Measurements from ENCODE around the gene PRSS22. TPM values are rescaled to one million over a fixed set of nuclear protein-coding genes. Genes with fewer than 3 reads are reported as not detected.

Gene PRSS22
- total and polyA plus RNA-seq, 2 donors from 2014 or later = 11.0 to 30.8 TPM

GRCh38 chr16:2905241-2905987, 47.4 kb upstream of the PRSS22 start:
- no peak for FAIRE-seq
- peak; percentile 97 to 100 (median 97) for DNase-seq
- intact Hi-C loops (cut with DNase I) = no loop called here
- no peaks in the 10 kb centered on the region for H3K27me3 ChIP-seq (ENCODE audit: control insufficient read depth, insufficient read depth, low read length)
- no peaks in the 10 kb centered on the region for H3K36me3 ChIP-seq (ENCODE audit: control insufficient read depth in 2 of 3, insufficient read depth in 3 of 3, low read length in 3 of 3)
- peak overlapping the region; percentile 88 to 94 for H3K27ac ChIP-seq (ENCODE audit: low read depth in 2 of 2, low read length in 2 of 2)
- H3K9ac ChIP-seq (ENCODE audit: low read length in 3 of 3) = peak overlapping the region in 2 of 3 donors; percentile 90 to 91
- H3K9me3 ChIP-seq (ENCODE audit: control insufficient read depth in 2 of 3, insufficient read depth in 1 of 3, low read length in 3 of 3) = no peaks in the 10 kb centered on the region
- TF ChIP-seq, protein P1, sequence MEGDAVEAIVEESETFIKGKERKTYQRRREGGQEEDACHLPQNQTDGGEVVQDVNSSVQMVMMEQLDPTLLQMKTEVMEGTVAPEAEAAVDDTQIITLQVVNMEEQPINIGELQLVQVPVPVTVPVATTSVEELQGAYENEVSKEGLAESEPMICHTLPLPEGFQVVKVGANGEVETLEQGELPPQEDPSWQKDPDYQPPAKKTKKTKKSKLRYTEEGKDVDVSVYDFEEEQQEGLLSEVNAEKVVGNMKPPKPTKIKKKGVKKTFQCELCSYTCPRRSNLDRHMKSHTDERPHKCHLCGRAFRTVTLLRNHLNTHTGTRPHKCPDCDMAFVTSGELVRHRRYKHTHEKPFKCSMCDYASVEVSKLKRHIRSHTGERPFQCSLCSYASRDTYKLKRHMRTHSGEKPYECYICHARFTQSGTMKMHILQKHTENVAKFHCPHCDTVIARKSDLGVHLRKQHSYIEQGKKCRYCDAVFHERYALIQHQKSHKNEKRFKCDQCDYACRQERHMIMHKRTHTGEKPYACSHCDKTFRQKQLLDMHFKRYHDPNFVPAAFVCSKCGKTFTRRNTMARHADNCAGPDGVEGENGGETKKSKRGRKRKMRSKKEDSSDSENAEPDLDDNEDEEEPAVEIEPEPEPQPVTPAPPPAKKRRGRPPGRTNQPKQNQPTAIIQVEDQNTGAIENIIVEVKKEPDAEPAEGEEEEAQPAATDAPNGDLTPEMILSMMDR (IDR thresholded peaks at IDR 0.05; ENCODE audit: borderline replicate concordance, extremely low read depth, insufficient read depth) = no peak
- peak overlapping the region; percentile 78 to 82 (median 80) for H3K4me3 ChIP-seq (ENCODE audit: low read length in 3 of 3)
- H3K4me1 ChIP-seq (ENCODE audit: control insufficient read depth in 2 of 3, insufficient read depth in 2 of 3, low read depth in 1 of 3, low read length in 3 of 3) = peaks cover 3 to 4% (median 4%) of the 10 kb centered on the region in 3 donors

DNA sequence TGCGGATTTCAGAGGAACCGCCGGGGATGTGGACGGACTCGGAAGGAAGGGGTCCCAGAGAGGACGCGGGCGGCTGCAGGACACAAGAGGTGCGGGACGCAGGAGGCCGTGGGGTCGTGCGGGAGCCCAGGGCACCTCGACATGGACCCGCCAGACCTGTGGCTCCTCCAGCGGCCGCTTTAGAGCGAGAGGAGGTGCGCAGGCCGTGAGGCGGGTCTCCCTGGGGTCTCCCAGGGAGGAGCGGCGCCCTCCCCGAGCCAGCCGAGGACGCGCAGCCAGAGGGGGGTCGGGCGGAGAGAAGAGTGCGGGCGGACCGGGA, 46.9 kb upstream of the PRSS22 start:
- peaks cover 3 to 4% (median 4%) of the 10 kb centered on the region in 3 donors for H3K4me1 ChIP-seq (ENCODE audit: control insufficient read depth in 2 of 3, insufficient read depth in 2 of 3, low read depth in 1 of 3, low read length in 3 of 3)
- intact Hi-C loops (cut with DNase I) = no loop called here
- H3K9ac ChIP-seq (ENCODE audit: low read length in 3 of 3) = peak overlapping the region; percentile 51 to 91 (median 90)
- H3K27me3 ChIP-seq (ENCODE audit: control insufficient read depth, insufficient read depth, low read length) = no peaks in the 10 kb centered on the region
- H3K27ac ChIP-seq (ENCODE audit: low read depth in 2 of 2, low read length in 2 of 2) = peak overlapping the region; percentile 88 to 94
- H3K9me3 ChIP-seq (ENCODE audit: control insufficient read depth in 2 of 3, insufficient read depth in 1 of 3, low read length in 3 of 3) = no peaks in the 10 kb centered on the region
- TF ChIP-seq, protein P1 (IDR thresholded peaks at IDR 0.05; ENCODE audit: borderline replicate concordance, extremely low read depth, insufficient read depth) = no peak
- no peaks in the 10 kb centered on the region for H3K36me3 ChIP-seq (ENCODE audit: control insufficient read depth in 2 of 3, insufficient read depth in 3 of 3, low read length in 3 of 3)
- H3K4me3 ChIP-seq (ENCODE audit: low read length in 3 of 3) = peak overlapping the region; percentile 78 to 82 (median 80)
- DNase-seq (no peak), FAIRE-seq (no peak)

- FAIRE-seq (no peak), DNase-seq (peak; percentile 90 to 95 (median 93))
- Histone ChIP-seq H3K36me3 (ENCODE audit: control insufficient read depth in 2 of 3, insufficient read depth in 3 of 3, low read length in 3 of 3) (no peaks in the 10 kb centered on the region), H3K4me3 (ENCODE audit: low read length in 3 of 3) (peak overlapping the region; percentile 78 to 82 (median 80)), H3K9me3 (ENCODE audit: control insufficient read depth in 2 of 3, insufficient read depth in 1 of 3, low read length in 3 of 3) (no peaks in the 10 kb centered on the region), H3K9ac (ENCODE audit: low read length in 3 of 3) (peak overlapping the region; percentile 51 to 91 (median 90)), H3K4me1 (ENCODE audit: control insufficient read depth in 2 of 3, insufficient read depth in 2 of 3, low read depth in 1 of 3, low read length in 3 of 3) (peaks cover 3 to 4% (median 4%) of the 10 kb centered on the region in 3 donors), H3K27ac (ENCODE audit: low read depth in 2 of 2, low read length in 2 of 2) (peak overlapping the region; percentile 88 to 94), H3K27me3 (ENCODE audit: control insufficient read depth, insufficient read depth, low read length) (no peaks in the 10 kb centered on the region)
- intact Hi-C loops (cut with DNase I) = no loop called here
- TF ChIP-seq, protein P1 (IDR thresholded peaks at IDR 0.05; ENCODE audit: borderline replicate concordance, extremely low read depth, insufficient read depth) = peak; percentile 92
These were observed 46.3 kb upstream of the PRSS22 start for GRCh38 chr16:2904100-2904921.

Data from kidney (tissue), 14 donors.